GM12892 (cell line): ENCODE results near the gene ATP11A.

ENCODE experiments used
- DNase-seq: peaks from one replicate; pipeline ENCODE4 v3.0.0; 2011; ENCODE audit not compliant: insufficient read length
- FAIRE-seq: peaks from 2 replicates; lab custom pipeline; 2011; peaks lifted over from hg19 to GRCh38; lab: Jason Lieb, UNC
- POLR2A ChIP-seq: IDR thresholded peaks from 2 replicates; pipeline ENCODE4 v1.6.1; 2011; ENCODE audit warnings: low read depth, low read length, control low read depth
- POLR2AphosphoS5 ChIP-seq: IDR thresholded peaks from 2 replicates; pipeline ENCODE4 v1.6.1; 2011; ENCODE audit warnings: low read depth, low read length, control low read depth
- TAF1 ChIP-seq: IDR thresholded peaks from 2 replicates; pipeline ENCODE4 v1.6.1; 2011; ENCODE audit warnings: low read depth, mild to moderate bottlenecking, control low read depth, low read length, borderline replicate concordance

The ATP11A gene

GRCh38 chr13:112824429-112824828 lies 134.6 kb downstream of the ATP11A start:
- FAIRE-seq (no peak), DNase-seq (no peak)
- TF ChIP-seq POLR2AphosphoS5 (no peak), TAF1 (no peak), POLR2A (no peak)

DNA sequence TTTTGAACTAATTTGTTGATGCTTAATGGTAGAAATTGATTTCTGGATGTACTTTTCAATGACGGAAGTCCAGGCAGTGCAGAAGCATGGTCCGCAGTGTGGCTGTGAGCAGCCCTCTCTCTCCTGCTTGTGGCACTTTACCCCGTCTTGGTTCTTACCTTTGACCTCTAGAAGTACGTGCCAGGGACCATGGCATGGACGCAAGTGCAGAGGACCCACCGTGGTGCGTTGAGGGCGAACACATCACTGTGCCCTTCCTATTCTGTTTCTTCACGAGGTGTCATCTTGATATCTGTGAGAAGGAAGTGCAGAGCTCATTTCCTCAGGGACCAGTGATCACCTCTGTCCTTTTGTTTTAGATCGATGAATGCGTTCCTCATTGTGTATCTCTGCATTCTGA lies 135.2 kb downstream of the ATP11A start:
- FAIRE-seq (no peak), DNase-seq (no peak)
- TF ChIP-seq POLR2AphosphoS5 = no peak

DNA sequence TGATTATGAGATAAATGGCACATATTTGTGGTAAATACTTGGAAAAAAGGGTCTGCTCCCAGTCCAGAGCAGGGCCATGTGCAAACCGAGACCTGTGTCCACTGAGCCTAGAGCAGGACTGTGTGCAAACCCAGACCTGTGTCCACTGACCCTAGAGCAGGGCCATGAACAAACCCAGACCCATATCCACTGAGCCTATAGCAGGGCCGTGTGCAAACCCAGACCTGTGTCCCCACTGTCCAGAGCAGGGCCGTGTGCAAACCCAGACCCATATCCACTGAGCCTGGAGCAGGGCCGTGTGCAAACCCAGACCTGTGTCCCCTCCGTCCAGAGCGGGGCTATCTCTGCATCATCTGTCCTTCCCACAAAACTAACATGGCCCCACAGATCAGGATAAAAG lies 136.0 kb downstream of the ATP11A start:
- TF ChIP-seq POLR2AphosphoS5 (no peak), TAF1 (no peak), POLR2A (no peak)
- no peak for FAIRE-seq
- DNase-seq = no peak

GRCh38 chr13:112826565-112826964 lies 136.7 kb downstream of the ATP11A start:
- no peak for TF ChIP-seq POLR2AphosphoS5
- no peak for TF ChIP-seq TAF1
- no peak for TF ChIP-seq POLR2A
- no peak for FAIRE-seq

GRCh38 chr13:112828082-112828699 lies 138.4 kb downstream of the ATP11A start:
- no peak for DNase-seq
- no peak for TF ChIP-seq POLR2A
- TF ChIP-seq TAF1 = no peak
- TF ChIP-seq POLR2AphosphoS5 = no peak
- FAIRE-seq = no peak

More at GRCh38 chr13:112826565-112826964, 136.7 kb downstream of the ATP11A start:
- DNase-seq = no peak

DNA sequence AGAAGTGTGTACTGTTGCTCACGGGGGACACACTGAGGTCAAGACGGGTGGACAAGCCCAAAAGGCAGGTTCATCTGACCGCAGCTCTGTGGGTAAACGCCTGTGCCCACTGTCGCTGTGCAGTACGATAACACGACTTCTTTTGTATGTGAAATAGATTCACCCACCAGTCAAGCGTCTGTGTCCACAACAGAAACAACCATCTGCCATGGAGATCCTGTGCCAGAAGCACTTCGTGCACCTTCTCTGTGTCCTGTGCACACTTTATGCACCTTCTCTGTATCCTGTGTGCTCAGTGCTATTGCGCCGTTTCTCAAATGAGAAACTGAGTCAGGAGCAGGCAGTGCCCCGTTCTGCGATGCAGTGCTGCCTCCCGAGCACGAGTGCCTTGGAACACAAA lies 138.9 kb downstream of the ATP11A start:
- no peak for DNase-seq
- TF ChIP-seq POLR2AphosphoS5 (no peak), TAF1 (no peak), POLR2A (no peak)
- no peak for FAIRE-seq

DNA sequence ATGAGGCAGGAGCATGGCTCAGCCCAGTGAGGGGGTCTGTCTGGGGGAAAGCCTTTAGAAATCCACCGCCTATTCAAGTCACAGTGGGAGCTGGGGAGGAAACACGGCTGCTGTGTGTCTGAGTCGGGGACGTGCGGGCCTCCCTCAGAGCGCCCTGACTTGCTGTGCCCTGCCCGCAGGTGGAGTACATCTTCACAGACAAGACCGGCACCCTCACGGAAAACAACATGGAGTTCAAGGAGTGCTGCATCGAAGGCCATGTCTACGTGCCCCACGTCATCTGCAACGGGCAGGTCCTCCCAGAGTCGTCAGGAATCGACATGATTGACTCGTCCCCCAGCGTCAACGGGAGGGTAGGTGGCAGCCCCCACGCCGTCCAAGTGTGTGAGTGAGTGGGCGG lies 141.4 kb downstream of the ATP11A start:
- DNase-seq = no peak
- TF ChIP-seq TAF1 (no peak), POLR2A (no peak), POLR2AphosphoS5 (no peak)
- no peak for FAIRE-seq

GRCh38 chr13:112831801-112832200 lies 142.0 kb downstream of the ATP11A start:
- FAIRE-seq = no peak
- no peak for TF ChIP-seq TAF1
- TF ChIP-seq POLR2A = no peak
- peak; percentile 39; the same call in 1 of the 2 replicates for TF ChIP-seq POLR2AphosphoS5
- no peak for DNase-seq

DNA sequence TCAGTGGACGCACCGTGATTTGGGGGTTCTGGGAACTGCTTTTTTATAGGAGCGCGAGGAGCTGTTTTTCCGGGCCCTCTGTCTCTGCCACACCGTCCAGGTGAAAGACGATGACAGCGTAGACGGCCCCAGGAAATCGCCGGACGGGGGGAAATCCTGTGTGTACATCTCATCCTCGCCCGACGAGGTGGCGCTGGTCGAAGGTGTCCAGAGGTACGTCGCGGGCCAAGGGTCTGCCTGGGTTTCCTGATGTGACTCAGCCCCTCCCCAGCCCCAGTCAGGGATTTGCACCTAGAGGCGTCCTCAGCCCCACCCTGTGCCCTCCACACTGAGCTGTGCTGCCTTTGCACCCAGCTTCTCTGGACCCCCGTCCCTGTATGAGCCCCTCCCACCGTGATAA lies 143.0 kb downstream of the ATP11A start:
- DNase-seq (no peak), FAIRE-seq (no peak)
- TF ChIP-seq TAF1 = no peak
- TF ChIP-seq POLR2AphosphoS5 = no peak
- no peak for TF ChIP-seq POLR2A

- no peak for FAIRE-seq
- DNase-seq = no peak
Measured at GRCh38 chr13:112833551-112834257, 143.9 kb downstream of the ATP11A start.

GRCh38 chr13:112835344-112835743 lies 145.5 kb downstream of the ATP11A start:
- TF ChIP-seq POLR2A (no peak), TAF1 (no peak), POLR2AphosphoS5 (no peak)
- no peak for FAIRE-seq
- no peak for DNase-seq

More at GRCh38 chr13:112833551-112834257, 143.9 kb downstream of the ATP11A start:
- no peak for TF ChIP-seq TAF1
- no peak for TF ChIP-seq POLR2A
- TF ChIP-seq POLR2AphosphoS5 = no peak

- TF ChIP-seq TAF1 = no peak
- TF ChIP-seq POLR2A = no peak
- no peak for TF ChIP-seq POLR2AphosphoS5
- no peak for DNase-seq
- no peak for FAIRE-seq
Measured at GRCh38 chr13:112835796-112836195, 146.0 kb downstream of the ATP11A start.
